HG03039 (cell line): Measurements from ENCODE around the gene HMCN2.

Experiments
- ATAC-seq: cut with Tn5 transposase; IDR thresholded peaks from one replicate; pipeline ENCODE4 v1.9.1; 2021; ENCODE audit warnings: mild to moderate bottlenecking, moderate library complexity; ENCODE audit not compliant: unreplicated experiment

HMCN2 gene

DNA sequence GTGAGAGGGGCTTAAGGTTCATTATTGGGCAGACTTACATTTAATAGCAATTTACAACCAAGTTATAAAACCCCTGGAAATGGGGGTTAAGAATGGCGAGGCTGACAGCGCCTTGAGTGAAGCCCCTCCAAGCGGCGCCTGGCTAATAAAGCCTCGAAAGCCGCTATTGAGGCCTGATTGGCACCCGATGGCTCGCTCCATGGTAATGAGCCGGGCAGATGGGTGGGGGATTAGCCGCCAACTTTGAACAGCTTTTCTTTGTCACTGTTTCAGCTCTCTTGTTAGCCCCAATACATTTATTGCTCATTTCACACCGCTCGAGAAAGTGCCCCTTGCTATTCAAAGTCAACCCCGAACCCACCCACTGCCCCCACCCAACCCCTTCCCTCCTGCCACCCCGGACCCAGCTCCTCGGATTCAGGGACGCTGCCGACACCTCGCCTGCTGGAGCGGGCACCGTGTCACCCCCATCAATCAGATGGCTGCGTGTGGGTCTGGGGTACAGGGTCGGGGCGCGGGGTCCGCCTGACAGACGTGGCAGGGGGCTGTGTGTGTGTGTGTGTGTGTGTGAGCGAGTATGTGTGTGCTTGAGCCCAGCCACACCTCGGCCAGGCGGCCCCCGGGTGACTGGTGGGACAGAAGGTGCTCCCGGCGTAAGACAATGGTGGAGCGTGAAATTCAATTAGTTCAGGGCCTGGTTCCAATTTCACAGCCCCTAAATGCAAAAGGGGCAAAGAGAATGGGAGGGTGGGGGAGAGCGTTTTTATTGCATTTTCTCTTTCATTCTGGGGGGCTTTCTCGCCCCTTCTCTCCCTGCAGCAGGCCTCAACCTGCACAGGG lies 213.4 kb downstream of the HMCN2 start:
- no peak for ATAC-seq

DNA sequence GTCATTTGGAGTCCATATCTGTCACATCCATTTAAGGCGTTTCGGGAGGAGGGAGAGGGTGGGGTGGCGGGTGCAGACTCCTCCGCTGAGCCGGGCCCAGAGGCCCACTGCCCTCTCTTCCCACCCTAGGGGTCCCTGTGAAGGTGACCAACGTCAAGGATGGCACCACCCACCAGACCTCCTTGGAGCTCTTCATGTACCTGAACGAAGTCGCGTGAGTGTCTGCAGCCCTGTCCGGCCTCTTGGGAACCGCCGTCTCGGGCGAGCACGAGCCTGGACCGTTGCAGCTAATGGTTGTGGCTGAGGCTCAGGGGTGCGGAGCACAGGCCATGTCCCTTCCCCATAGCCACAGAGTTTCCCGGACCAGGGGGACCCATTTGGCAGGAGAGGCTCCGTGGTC lies 214.0 kb downstream of the HMCN2 start:
- ATAC-seq = no peak

DNA sequence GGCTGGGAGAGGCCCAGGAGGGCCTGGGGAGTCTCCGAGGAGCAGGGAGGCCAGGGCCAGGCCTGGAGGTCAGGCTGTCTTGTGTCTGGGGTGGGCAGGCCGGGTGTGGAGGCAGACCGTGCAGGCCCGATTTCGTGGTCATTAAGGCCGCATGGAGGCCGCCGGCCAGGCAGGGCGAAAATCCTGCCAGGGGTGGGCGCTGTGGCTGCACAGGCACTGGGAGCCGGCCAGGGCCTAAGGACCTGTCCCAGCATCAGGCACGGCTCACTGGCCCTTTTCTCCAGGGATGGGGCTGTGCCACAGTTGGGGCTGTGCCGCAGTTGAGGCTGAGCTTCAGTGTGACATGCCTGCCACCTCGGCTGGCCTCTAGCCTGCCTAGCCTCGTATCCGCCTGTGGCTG lies 215.1 kb downstream of the HMCN2 start:
- no peak for ATAC-seq

DNA sequence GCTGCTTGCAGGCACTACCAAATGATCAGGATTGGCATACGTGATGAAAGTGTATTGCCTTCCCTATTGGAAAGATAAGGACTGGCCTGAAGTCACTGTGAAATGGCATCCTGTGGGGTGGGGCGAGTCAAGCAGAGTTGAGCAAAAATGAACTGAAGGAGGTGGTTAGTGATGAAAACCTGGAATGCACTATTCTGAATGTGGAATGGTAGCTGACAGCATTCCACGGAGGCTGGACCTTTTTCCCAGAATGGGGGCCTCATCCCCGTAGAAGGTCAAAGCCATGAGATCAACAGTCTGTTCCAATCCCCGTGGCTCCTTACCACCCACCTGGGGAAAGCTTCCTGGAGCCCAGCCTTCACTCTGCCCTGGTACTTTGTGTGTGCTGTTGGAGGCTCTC lies 216.9 kb downstream of the HMCN2 start:
- no peak for ATAC-seq

DNA sequence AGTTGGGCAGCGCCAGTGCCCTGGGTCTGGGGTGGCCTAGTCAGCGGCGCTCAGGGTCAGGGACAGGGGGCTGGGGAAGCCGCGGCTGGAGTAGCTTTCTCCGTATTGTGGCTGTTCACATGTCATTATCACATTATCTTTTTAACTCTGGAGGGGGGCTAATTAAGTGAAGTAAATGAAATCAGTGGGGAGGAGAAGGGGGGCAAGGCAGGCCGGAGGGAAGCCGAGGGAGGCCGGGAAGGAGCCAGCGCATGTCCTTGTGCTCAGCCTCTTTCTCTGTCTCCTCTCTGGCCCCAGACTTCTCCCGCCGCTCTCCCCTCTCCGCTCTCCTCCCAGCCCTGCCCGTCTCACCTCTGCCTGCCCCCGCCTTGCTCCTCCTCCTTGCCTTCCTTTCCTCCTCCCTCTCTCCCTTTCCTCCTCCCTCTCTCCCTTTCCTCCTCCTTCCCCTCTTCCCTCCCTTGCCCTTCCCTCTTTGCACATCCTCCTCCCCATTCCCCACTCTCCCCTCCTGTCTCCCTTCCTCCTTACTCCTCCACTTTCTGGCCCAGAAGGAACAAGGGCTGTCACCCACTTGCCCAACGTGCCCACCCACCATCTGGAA lies 217.9 kb downstream of the HMCN2 start:
- ATAC-seq = no peak
